K562 (cell line): ENCODE data around the gene RAD51AP1. TPM values are rescaled to one million over a fixed set of nuclear protein-coding genes. Genes with fewer than 3 reads are reported as not detected.

Source experiments
- CBFA2T3 ChIP-seq: fragments of 450-650 bp; IDR thresholded peaks from 2 replicates; pipeline ENCODE4 v1.6.1; 2017
- MEF2A ChIP-seq: IDR thresholded peaks from 2 replicates; pipeline ENCODE4 v1.6.1; 2011; ENCODE audit warnings: low read depth, mild to moderate bottlenecking, low read length, moderate library complexity; ENCODE audit not compliant: control insufficient read depth
- polyA plus RNA-seq, 8 experiments: library from polyadenylated mRNA; depleted of rRNA in 4 of 8; stranded (reverse) in 5 of 8; unstranded in 3 of 8; fragments of >200 nt; fragmentation: Nextera tagmentation in 2 of 8; fragmentation: Illumina TruSeq in 1 of 8; extraction: Ambion mirVana in 2 of 8; extraction: Trizol in 1 of 8; gene quantifications; 2 replicates each; pipeline versions ENCODE4 v1.2.1 to v1.2.3, GENCODE V29; 2011 to 2014; ENCODE audit warnings: inconsistent platforms in 1 of 8, missing spikeins in 1 of 8
- total RNA-seq, 7 experiments: library from RNA; depleted of rRNA in 6 of 7; stranded (reverse); fragments of >200 nt in 6 of 7; fragmentation: Illumina TruSeq in 2 of 7; extraction: Trizol in 2 of 7; gene quantifications; 2 replicates each; pipeline versions ENCODE4 v1.2.1 to v1.2.3, GENCODE V29; 2011 to 2021; ENCODE audit warnings: low replicate concordance in 1 of 7
- TF ChIP-seq, protein P1 (sequence below): fragments of 450-650 bp; IDR thresholded peaks from 2 replicates; pipeline ENCODE4 v1.6.1; 2016; ENCODE audit warnings: low read depth
- TF ChIP-seq, protein P2 (sequence below), 3 experiments: IDR thresholded peaks in 2 of 3; conservative IDR thresholded peaks in 1 of 3; 2 replicates each; pipeline ENCODE4 v1.5.1; 2011 to 2012; ENCODE audit warnings: low read length in 3 of 3, mild to moderate bottlenecking in 3 of 3, control low read depth in 2 of 3, improper control_type of control experiment in 1 of 3, inconsistent platforms in 1 of 3, low read depth in 1 of 3, mixed read lengths in 1 of 3, moderate library complexity in 1 of 3; ENCODE audit not compliant: insufficient read depth in 2 of 3
- TF ChIP-seq, protein P3 (sequence below), 2 experiments: fragments of 450-650 bp in 1 of 2; sonication (generic) in 1 of 2; formaldehyde crosslinking in 1 of 2; IDR thresholded peaks; 2 replicates each; pipeline versions ENCODE4 v1.7.1 to v1.9.0; 2016 to 2022; ENCODE audit warnings: inconsistent platforms in 1 of 2, mild to moderate bottlenecking in 1 of 2, missing genetic modification reagents in 1 of 2

The RAD51AP1 gene
- total and polyA plus RNA-seq, 9 of the 15 experiments (the other 6 are each of a cell fraction or from before 2014, with no cell fraction given): 43.8 to 111 (median 89.1) TPM

DNA sequence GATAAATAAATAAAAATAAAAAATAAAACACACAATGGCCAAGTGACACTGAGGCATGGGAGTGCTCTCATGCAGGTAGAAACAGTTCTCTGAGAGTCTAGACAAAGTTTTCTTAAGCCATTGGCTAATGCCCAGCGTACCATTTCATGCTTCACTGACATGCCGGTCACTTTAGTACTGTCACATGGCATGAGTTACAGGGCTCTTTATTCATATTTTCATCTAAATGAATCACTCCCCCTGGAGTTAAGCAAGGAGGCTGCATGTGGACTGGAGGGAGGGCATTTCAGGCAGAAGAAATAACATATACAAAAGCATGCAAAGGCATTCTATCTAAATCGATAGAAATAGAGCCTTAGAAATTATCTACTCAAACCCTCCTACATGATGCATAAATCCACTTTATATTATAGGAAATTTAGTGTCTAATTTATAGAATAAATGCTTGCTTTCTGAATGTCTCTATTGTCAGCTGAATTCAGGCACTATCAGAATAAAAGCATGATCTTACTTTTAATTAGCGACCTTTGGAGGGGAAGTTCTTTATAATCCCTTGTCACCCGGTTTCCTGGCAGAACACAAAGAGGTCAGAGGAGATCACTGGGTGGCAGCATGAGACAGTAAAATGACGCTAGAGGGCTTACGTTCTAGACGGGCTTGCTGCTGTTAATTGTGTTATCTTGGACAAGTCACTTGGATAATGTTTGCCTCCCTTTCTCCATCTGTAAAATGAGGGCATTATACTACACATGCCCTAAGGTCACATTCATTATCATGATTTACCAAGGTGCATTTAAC, 40.8 kb downstream of the RAD51AP1 start (continued):
- TF ChIP-seq, protein P1, sequence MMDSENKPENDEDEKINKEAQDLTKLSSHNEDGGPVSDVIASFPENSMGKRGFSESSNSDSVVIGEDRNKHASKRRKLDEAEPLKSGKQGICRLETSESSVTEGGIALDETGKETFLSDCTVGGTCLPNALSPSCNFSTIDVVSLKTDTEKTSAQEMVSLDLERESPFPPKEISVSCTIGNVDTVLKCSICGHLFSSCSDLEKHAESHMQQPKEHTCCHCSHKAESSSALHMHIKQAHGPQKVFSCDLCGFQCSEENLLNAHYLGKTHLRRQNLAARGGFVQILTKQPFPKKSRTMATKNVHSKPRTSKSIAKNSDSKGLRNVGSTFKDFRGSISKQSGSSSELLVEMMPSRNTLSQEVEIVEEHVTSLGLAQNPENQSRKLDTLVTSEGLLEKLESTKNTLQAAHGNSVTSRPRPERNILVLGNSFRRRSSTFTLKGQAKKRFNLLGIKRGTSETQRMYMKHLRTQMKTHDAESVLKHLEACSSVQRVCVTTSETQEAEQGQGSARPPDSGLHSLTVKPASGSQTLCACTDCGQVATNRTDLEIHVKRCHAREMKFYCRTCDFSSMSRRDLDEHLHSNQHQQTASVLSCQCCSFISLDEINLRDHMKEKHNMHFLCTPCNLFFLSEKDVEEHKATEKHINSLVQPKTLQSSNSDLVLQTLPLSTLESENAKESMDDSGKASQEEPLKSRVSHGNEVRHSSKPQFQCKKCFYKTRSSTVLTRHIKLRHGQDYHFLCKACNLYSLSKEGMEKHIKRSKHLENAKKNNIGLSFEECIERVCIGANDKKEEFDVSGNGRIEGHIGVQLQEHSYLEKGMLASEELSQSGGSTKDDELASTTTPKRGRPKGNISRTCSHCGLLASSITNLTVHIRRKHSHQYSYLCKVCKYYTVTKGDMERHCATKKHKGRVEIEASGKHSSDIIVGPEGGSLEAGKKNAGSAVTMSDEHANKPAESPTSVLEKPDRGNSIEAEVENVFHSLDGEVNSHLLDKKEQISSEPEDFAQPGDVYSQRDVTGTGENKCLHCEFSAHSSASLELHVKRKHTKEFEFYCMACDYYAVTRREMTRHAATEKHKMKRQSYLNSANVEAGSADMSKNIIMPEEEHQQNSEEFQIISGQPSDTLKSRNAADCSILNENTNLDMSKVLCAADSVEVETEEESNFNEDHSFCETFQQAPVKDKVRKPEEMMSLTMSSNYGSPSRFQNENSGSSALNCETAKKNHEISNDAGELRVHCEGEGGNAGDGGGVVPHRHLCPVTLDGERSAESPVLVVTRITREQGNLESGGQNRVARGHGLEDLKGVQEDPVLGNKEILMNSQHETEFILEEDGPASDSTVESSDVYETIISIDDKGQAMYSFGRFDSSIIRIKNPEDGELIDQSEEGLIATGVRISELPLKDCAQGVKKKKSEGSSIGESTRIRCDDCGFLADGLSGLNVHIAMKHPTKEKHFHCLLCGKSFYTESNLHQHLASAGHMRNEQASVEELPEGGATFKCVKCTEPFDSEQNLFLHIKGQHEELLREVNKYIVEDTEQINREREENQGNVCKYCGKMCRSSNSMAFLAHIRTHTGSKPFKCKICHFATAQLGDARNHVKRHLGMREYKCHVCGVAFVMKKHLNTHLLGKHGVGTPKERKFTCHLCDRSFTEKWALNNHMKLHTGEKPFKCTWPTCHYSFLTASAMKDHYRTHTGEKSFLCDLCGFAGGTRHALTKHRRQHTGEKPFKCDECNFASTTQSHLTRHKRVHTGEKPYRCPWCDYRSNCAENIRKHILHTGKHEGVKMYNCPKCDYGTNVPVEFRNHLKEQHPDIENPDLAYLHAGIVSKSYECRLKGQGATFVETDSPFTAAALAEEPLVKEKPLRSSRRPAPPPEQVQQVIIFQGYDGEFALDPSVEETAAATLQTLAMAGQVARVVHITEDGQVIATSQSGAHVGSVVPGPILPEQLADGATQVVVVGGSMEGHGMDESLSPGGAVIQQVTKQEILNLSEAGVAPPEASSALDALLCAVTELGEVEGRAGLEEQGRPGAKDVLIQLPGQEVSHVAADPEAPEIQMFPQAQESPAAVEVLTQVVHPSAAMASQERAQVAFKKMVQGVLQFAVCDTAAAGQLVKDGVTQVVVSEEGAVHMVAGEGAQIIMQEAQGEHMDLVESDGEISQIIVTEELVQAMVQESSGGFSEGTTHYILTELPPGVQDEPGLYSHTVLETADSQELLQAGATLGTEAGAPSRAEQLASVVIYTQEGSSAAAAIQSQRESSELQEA: no peak
- TF ChIP-seq, protein P2, sequence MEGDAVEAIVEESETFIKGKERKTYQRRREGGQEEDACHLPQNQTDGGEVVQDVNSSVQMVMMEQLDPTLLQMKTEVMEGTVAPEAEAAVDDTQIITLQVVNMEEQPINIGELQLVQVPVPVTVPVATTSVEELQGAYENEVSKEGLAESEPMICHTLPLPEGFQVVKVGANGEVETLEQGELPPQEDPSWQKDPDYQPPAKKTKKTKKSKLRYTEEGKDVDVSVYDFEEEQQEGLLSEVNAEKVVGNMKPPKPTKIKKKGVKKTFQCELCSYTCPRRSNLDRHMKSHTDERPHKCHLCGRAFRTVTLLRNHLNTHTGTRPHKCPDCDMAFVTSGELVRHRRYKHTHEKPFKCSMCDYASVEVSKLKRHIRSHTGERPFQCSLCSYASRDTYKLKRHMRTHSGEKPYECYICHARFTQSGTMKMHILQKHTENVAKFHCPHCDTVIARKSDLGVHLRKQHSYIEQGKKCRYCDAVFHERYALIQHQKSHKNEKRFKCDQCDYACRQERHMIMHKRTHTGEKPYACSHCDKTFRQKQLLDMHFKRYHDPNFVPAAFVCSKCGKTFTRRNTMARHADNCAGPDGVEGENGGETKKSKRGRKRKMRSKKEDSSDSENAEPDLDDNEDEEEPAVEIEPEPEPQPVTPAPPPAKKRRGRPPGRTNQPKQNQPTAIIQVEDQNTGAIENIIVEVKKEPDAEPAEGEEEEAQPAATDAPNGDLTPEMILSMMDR (IDR thresholded peaks at IDR 0.05 in 2 of 3, conservative IDR thresholded peaks at IDR 0.05 in 1 of 3; ENCODE audit: insufficient read depth in 2 of 3, low read depth in 1 of 3, low read length in 3 of 3): peak; percentile 34 to 62 (median 38); a peak in 4 of 6 replicates
- TF ChIP-seq, protein P3, sequence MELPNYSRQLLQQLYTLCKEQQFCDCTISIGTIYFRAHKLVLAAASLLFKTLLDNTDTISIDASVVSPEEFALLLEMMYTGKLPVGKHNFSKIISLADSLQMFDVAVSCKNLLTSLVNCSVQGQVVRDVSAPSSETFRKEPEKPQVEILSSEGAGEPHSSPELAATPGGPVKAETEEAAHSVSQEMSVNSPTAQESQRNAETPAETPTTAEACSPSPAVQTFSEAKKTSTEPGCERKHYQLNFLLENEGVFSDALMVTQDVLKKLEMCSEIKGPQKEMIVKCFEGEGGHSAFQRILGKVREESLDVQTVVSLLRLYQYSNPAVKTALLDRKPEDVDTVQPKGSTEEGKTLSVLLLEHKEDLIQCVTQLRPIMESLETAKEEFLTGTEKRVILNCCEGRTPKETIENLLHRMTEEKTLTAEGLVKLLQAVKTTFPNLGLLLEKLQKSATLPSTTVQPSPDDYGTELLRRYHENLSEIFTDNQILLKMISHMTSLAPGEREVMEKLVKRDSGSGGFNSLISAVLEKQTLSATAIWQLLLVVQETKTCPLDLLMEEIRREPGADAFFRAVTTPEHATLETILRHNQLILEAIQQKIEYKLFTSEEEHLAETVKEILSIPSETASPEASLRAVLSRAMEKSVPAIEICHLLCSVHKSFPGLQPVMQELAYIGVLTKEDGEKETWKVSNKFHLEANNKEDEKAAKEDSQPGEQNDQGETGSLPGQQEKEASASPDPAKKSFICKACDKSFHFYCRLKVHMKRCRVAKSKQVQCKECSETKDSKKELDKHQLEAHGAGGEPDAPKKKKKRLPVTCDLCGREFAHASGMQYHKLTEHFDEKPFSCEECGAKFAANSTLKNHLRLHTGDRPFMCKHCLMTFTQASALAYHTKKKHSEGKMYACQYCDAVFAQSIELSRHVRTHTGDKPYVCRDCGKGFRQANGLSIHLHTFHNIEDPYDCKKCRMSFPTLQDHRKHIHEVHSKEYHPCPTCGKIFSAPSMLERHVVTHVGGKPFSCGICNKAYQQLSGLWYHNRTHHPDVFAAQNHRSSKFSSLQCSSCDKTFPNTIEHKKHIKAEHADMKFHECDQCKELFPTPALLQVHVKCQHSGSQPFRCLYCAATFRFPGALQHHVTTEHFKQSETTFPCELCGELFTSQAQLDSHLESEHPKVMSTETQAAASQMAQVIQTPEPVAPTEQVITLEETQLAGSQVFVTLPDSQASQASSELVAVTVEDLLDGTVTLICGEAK (IDR thresholded peaks at IDR 0.05): no peak
- TF ChIP-seq, protein P3 (CRISPR knock-in tag; IDR thresholded peaks at IDR 0.05): no peak
- TF ChIP-seq CBFA2T3: 0 out of 2 replicates have a peak, but pooled peaks have one; percentile 11
- TF ChIP-seq MEF2A: no peak
